Upper lobe of right lung (tissue), 1 donor: Measurements from ENCODE around the gene MYH13. TPM values are rescaled to one million over a fixed set of nuclear protein-coding genes. Genes with fewer than 3 reads are reported as not detected.
"Not testable (repeated sequence)": the region's sequence is repeated elsewhere in the genome, so short reads cannot be mapped to it uniquely, and the experiment has no call there.

ENCODE experiments used
- ATAC-seq: fragments of 200-7000 bp; cut with Tn5 transposase; one replicate; pipeline ENCODE4 v1.9.1; 2020; ENCODE audit warnings: mild to moderate bottlenecking, moderate library complexity
- DNase-seq: peaks from one replicate; pipeline ENCODE4 v3.0.0-alpha.2; 2020
- H3K27ac ChIP-seq: fragments of 200-600 bp; one replicate; pipeline ENCODE4 v1.8.0; 2022
- H3K27me3 ChIP-seq: fragments of 200-600 bp; one replicate; pipeline ENCODE4 v1.8.0; 2022; ENCODE audit warnings: mild to moderate bottlenecking
- H3K36me3 ChIP-seq: fragments of 200-600 bp; one replicate; pipeline ENCODE4 v1.8.0; 2022
- H3K4me1 ChIP-seq: fragments of 200-600 bp; one replicate; pipeline ENCODE4 v1.8.0; 2022
- H3K4me3 ChIP-seq: fragments of 200-600 bp; one replicate; pipeline ENCODE4 v1.8.0; 2022; ENCODE audit warnings: mild to moderate bottlenecking
- H3K9me3 ChIP-seq: fragments of 200-600 bp; one replicate; pipeline ENCODE4 v1.8.0; 2022
- CTCF ChIP-seq: fragments of 200-600 bp; IDR thresholded peaks from one replicate; pipeline ENCODE4 v1.8.0; 2022; ENCODE audit warnings: antibody characterized with exemption
- intact Hi-C: fragments of 100-400 bp; cut with DNase I; formaldehyde crosslinking; loops from one replicate; pipeline ENCODE4 v1.11.0; 2022
- total RNA-seq: library from RNA; stranded (reverse); fragmentation: NEBNext Ultra II Directional; extraction: Animal tissue kit (Norgen Biotek cat#: 25700); gene quantifications from one replicate; pipeline ENCODE4 v1.2.1, GENCODE V29; 2021
- donor health status: DM: no; HTN: yes; CAD: no; lungs with severe emphysema.

Gene MYH13
- total RNA-seq, 1 donor from 2014 or later: not detected

- ATAC-seq: no peak
Measured at GRCh38 chr17:10297691-10298090, 75.1 kb downstream of the MYH13 start.

GRCh38 chr17:10295728-10296343 is 77.0 kb downstream of the MYH13 start:
- Histone ChIP-seq H3K9me3 (no peaks in the 10 kb centered on the region), H3K4me1 (peaks cover 3% of the 10 kb centered on the region), H3K27ac (no peak overlapping the region), H3K27me3 (no peaks in the 10 kb centered on the region), H3K36me3 (no peaks in the 10 kb centered on the region), H3K4me3 (no peak overlapping the region)
- DNase-seq: no peak
- TF ChIP-seq CTCF: peak; percentile 66
- intact Hi-C loops: no loop called here
- ATAC-seq: peak; percentile 80

More at GRCh38 chr17:10297691-10298090, 75.1 kb downstream of the MYH13 start:
- no peak for DNase-seq
- intact Hi-C loops: no loop called here
- no peaks in the 10 kb centered on the region for H3K9me3 ChIP-seq
- H3K27me3 ChIP-seq: no peaks in the 10 kb centered on the region
- H3K27ac ChIP-seq: no peak overlapping the region
- H3K36me3 ChIP-seq: no peaks in the 10 kb centered on the region
- H3K4me1 ChIP-seq: peaks cover 2% of the 10 kb centered on the region
- TF ChIP-seq CTCF: no peak
- no peak overlapping the region for H3K4me3 ChIP-seq

- Histone ChIP-seq H3K9me3 (no peaks in the 10 kb centered on the region), H3K36me3 (no peaks in the 10 kb centered on the region), H3K4me3 (no peak overlapping the region), H3K4me1 (peaks cover 3% of the 10 kb centered on the region), H3K27me3 (no peaks in the 10 kb centered on the region), H3K27ac (no peak overlapping the region)
- ATAC-seq (no peak), DNase-seq (no peak)
- intact Hi-C loops: no loop called here
- TF ChIP-seq CTCF: no peak
Measured at GRCh38 chr17:10294180-10294579, 78.6 kb downstream of the MYH13 start.

DNA sequence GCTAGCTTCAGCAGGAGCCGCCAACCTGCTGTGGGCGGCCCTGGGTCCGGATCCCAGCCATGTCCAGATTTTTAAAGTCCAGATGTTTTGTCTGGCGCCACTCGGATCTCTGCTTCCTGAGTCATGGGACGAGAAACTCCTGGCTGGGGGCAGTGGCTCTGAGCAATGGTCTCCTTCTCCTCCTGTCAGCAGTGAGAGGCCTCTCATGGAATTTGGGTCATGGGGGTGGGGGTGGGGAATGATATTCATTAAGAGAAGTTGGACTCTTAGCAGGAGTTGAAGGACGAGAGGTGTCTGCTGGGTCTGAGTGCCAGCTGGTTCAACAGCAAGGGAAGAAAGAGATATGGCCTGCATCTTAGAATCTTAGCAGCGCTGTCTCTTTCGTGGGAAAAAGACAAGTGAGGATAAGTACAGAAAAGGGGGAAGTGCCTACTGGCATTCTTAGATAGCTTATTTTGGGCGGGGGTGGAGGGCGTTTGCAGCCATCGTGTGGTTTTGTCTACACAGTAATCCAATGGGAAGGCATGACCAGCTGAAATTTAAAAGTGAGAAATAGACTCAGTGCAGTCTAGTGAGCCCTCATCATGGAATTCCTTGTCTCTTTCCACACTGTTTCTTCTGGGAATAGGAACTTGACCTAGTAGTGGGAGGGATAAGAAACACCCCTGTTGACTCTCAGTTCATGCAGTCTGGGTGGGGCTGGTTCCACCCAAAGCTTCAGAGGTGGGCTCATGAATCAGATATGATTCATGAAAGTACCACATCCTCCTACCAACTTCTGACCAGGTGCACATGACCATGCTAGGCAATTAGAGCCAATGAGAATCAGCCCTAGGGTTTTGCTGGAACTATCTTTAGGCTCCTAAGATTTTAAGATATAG is 80.5 kb downstream of the MYH13 start:
- no peaks in the 10 kb centered on the region for H3K27me3 ChIP-seq
- no peak for TF ChIP-seq CTCF
- intact Hi-C loops: no loop called here
- DNase-seq (no peak), ATAC-seq (peak; percentile 38)
- no peak overlapping the region for H3K4me3 ChIP-seq
- no peak overlapping the region for H3K27ac ChIP-seq
- peaks cover 3% of the 10 kb centered on the region for H3K4me1 ChIP-seq
- H3K9me3 ChIP-seq: no peaks in the 10 kb centered on the region
- no peaks in the 10 kb centered on the region for H3K36me3 ChIP-seq

DNA sequence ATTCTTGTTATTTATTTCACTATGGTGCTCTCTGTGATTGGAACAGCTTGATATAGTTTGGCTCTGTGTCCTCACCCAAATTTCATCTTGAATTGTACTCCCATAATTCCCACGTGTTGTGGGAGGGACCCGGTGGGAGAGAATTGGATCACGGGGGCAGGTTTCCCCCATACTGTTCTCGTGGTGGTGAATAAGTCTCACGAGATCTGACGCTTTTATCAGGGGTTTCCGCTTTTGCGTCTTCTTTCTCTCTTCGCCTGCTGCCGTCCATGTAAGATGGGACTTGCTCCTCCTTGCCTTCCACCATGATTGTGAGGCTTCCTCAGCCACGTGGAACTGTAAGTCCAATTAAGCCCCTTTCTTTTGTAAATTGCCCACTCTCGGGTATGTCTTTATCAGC is 81.2 kb downstream of the MYH13 start:
- H3K4me3 ChIP-seq, H3K27me3 ChIP-seq, H3K36me3 ChIP-seq, H3K9me3 ChIP-seq, ATAC-seq, H3K4me1 ChIP-seq, H3K27ac ChIP-seq, intact Hi-C loops, DNase-seq: not testable (repeated sequence)

- Histone ChIP-seq H3K4me3 (no peak overlapping the region), H3K27me3 (no peaks in the 10 kb centered on the region), H3K36me3 (no peaks in the 10 kb centered on the region), H3K9me3 (no peaks in the 10 kb centered on the region), H3K4me1 (peaks cover 3% of the 10 kb centered on the region), H3K27ac (no peak overlapping the region)
- no peak for TF ChIP-seq CTCF
- ATAC-seq: no peak
- intact Hi-C loops: no loop called here
- DNase-seq: no peak
Measured at GRCh38 chr17:10290041-10290440, 82.8 kb downstream of the MYH13 start.
